BJ (cell line): ENCODE data around the gene ADCY9. TPM values are rescaled to one million over a fixed set of nuclear protein-coding genes. Genes with fewer than 3 reads are reported as not detected.
A peak's percentile ranks its signal among the peaks of the same experiment; 100 is the strongest.

Experiments used
- CTCF ChIA-PET: fragments of 350-600 bp; formaldehyde crosslinking; extraction: SDS; loops from one replicate; lab custom pipeline; 2021; ENCODE audit warnings: antibody characterized with exemption, inconsistent platforms; lab: Yijun Ruan, JAX
- POLR2A ChIA-PET: fragments of 300-600 bp; sonication (Branson Sonifier 250); formaldehyde crosslinking; extraction: SDS; loops from one replicate; lab custom pipeline; 2021; ENCODE audit warnings: antibody characterized with exemption; lab: Charles Lee
- DNase-seq: peaks from one replicate; pipeline ENCODE4 v3.0.0-alpha.2; 2011; ENCODE audit warnings: low read depth
- H3K27me3 ChIP-seq: 2 replicates; pipeline ENCODE4 v1.6.0; 2011; ENCODE audit warnings: low read length; ENCODE audit not compliant: control insufficient read depth, insufficient read depth
- H3K36me3 ChIP-seq: 2 replicates; pipeline ENCODE4 v1.5.1; 2011; ENCODE audit warnings: low read length; ENCODE audit not compliant: control insufficient read depth, insufficient read depth
- H3K4me3 ChIP-seq: 2 replicates; pipeline ENCODE4 v1.5.1; 2011; ENCODE audit warnings: low read depth, mild to moderate bottlenecking, control low read depth, low read length
- CTCF ChIP-seq: IDR thresholded peaks from 2 replicates; pipeline ENCODE4 v1.5.1; 2011; ENCODE audit warnings: low read depth, mild to moderate bottlenecking, control low read depth, inconsistent platforms, low read length, moderate library complexity; ENCODE audit not compliant: insufficient read depth
- polyA minus RNA-seq: library from RNA; depleted of rRNA, polyadenylated mRNA; stranded (reverse); fragments of >200 nt; gene quantifications from 2 replicates; pipeline ENCODE4 v1.2.3, GENCODE V29; 2011; rRNA and poly(A)+ RNA removed
- polyA plus RNA-seq: library from polyadenylated mRNA; depleted of rRNA; stranded (reverse); fragments of >200 nt; gene quantifications from 2 replicates; pipeline ENCODE4 v1.2.3, GENCODE V29; 2011; rRNA removed

Gene ADCY9
- 19.3 and 28.2 TPM in 2 replicates for polyA plus RNA-seq
- polyA minus RNA-seq: 30.2 and 34.2 TPM in 2 replicates

GRCh38 chr16:4116325-4117249 lies at the start of gene ADCY9:
Gene ADCY9, minus strand, starts transcription at chr16:4116442. Its CDS starts 1,000 bp downstream, at chr16:4115442.
- no peak for DNase-seq
- Histone ChIP-seq H3K4me3 (peak within 1 kb of the TSS; percentile 68), H3K27me3 (no peaks in the 10 kb centered on the region), H3K36me3 (peaks cover 3% of the 10 kb centered on the region; the same call in 1 of the 2 replicates)
- ChIA-PET CTCF (interaction anchor here (1.0 to 1.6 kb wide), 3 partner anchors 68 to 214 kb away, joined by 3 read pairs; no protein-coding TSS in a partner anchor), POLR2A (no interaction called here)
- no peak for TF ChIP-seq CTCF

- DNase-seq: no peak
- no peak overlapping the region for H3K4me3 ChIP-seq
- POLR2A ChIA-PET: no interaction called here
- no peak for TF ChIP-seq CTCF
- no peaks in the 10 kb centered on the region; the same call in 1 of the 2 replicates for H3K27me3 ChIP-seq
- CTCF ChIA-PET: interaction anchor here (0.7 kb wide), 1 partner anchor 9 kb away, joined by 3 read pairs; no protein-coding TSS in a partner anchor
- no peaks in the 10 kb centered on the region for H3K36me3 ChIP-seq
These were observed 44.6 kb upstream of the ADCY9 start for GRCh38 chr16:4160658-4161430.

GRCh38 chr16:4159726-4160125 lies 43.5 kb upstream of the ADCY9 start:
- CTCF ChIA-PET: no interaction called here
- POLR2A ChIA-PET: no interaction called here
- no peak for DNase-seq
- no peaks in the 10 kb centered on the region for H3K36me3 ChIP-seq
- TF ChIP-seq CTCF: no peak
- no peak overlapping the region for H3K4me3 ChIP-seq
- H3K27me3 ChIP-seq: peaks cover 3% of the 10 kb centered on the region

- DNase-seq: no peak
- Histone ChIP-seq H3K36me3 (no peaks in the 10 kb centered on the region), H3K27me3 (peaks cover 3% of the 10 kb centered on the region), H3K4me3 (no peak overlapping the region)
- POLR2A ChIA-PET: no interaction called here
- CTCF ChIA-PET: no interaction called here
- TF ChIP-seq CTCF: no peak
These were observed 42.2 kb upstream of the ADCY9 start for GRCh38 chr16:4158143-4159093.
